Measurements from ENCODE around the gene GPS1.
A peak's percentile ranks its signal among the peaks of the same experiment; 100 is the strongest.

GPS1 gene

GRCh38 chr17:82087961-82088837 lies 36.5 kb downstream of the GPS1 start:
- DNase-seq (ENCODE audit: low read depth in 3 of 3, low spot score in 1 of 3), result no peak

- DNase-seq (ENCODE audit: low read depth in 3 of 3, low spot score in 1 of 3), result no peak
Measured at GRCh38 chr17:82088838-82089722, 37.4 kb downstream of the GPS1 start.

GRCh38 chr17:82089723-82090548 lies 38.2 kb downstream of the GPS1 start:
- no peak for DNase-seq (ENCODE audit: low read depth in 3 of 3, low spot score in 1 of 3)

GRCh38 chr17:82090549-82091263 lies 39.0 kb downstream of the GPS1 start:
- no peak for DNase-seq (ENCODE audit: low read depth in 3 of 3, low spot score in 1 of 3)

- no peak for DNase-seq (ENCODE audit: low read depth in 3 of 3, low spot score in 1 of 3)
Measured at GRCh38 chr17:82091264-82092066, 39.8 kb downstream of the GPS1 start.

- no peak for DNase-seq (ENCODE audit: low read depth in 3 of 3, low spot score in 1 of 3)
Measured at GRCh38 chr17:82092094-82092586, 40.4 kb downstream of the GPS1 start.

- DNase-seq (ENCODE audit: low read depth in 3 of 3, low spot score in 1 of 3), result no peak
Measured at GRCh38 chr17:82092628-82092994, 40.9 kb downstream of the GPS1 start.

- DNase-seq (ENCODE audit: low read depth in 3 of 3, low spot score in 1 of 3), result no peak
Measured at GRCh38 chr17:82092995-82093751, 41.5 kb downstream of the GPS1 start.

- DNase-seq (ENCODE audit: low read depth in 3 of 3, low spot score in 1 of 3), result no peak
Measured at GRCh38 chr17:82094931-82095776, 43.5 kb downstream of the GPS1 start.

GRCh38 chr17:82095777-82096708 lies 44.3 kb downstream of the GPS1 start:
- DNase-seq (ENCODE audit: low read depth in 3 of 3, low spot score in 1 of 3), result no peak

GRCh38 chr17:82096709-82097183 lies 45.0 kb downstream of the GPS1 start:
- no peak for DNase-seq (ENCODE audit: low read depth in 3 of 3, low spot score in 1 of 3)

- no peak for DNase-seq (ENCODE audit: low read depth in 3 of 3, low spot score in 1 of 3)
Measured at GRCh38 chr17:82097184-82097918, 45.7 kb downstream of the GPS1 start.

GRCh38 chr17:82097919-82098168 lies 46.1 kb downstream of the GPS1 start:
- no peak for DNase-seq (ENCODE audit: low read depth in 3 of 3, low spot score in 1 of 3)

- DNase-seq (ENCODE audit: low read depth in 3 of 3, low spot score in 1 of 3), result peak; percentile 77 to 93 (median 87)
Measured at GRCh38 chr17:82098169-82098938, 46.7 kb downstream of the GPS1 start, which contains the start of gene FASN. FASN (minus strand) TSS chr17:82098236; CDS start chr17:82096445, 1,791 bp downstream.

Measured in stimulated activated CD4-positive, alpha-beta T cell treated with anti-CD3 and anti-CD28 coated beads, TNF-alpha, amount 100 ng/mL, for 1 hour (primary cell).